Liver (tissue), 3 donors: ENCODE measurements around the gene LRRC38.

Experiments
- ATF3 ChIP-seq: IDR thresholded peaks from 2 replicates; pipeline ENCODE4 v1.6.1; 2016; ENCODE audit warnings: antibody characterized with exemption
- FOXA1 ChIP-seq: IDR thresholded peaks from 2 replicates; pipeline ENCODE4 v1.6.1; 2016; ENCODE audit warnings: antibody characterized with exemption
- JUND ChIP-seq, 2 donors: IDR thresholded peaks; 2 replicates each; pipeline ENCODE4 v1.6.1; 2016; ENCODE audit warnings: antibody characterized with exemption in 2 of 2
- MAX ChIP-seq: IDR thresholded peaks from 2 replicates; pipeline ENCODE4 v1.6.1; 2016; ENCODE audit warnings: antibody characterized with exemption
- REST ChIP-seq: IDR thresholded peaks from 2 replicates; pipeline ENCODE4 v1.6.1; 2016; ENCODE audit warnings: antibody characterized with exemption, mild to moderate bottlenecking
- SP1 ChIP-seq: IDR thresholded peaks from 2 replicates; pipeline ENCODE4 v1.6.1; 2018; ENCODE audit warnings: antibody characterized with exemption, mild to moderate bottlenecking
- TAF1 ChIP-seq: conservative IDR thresholded peaks from 2 replicates; pipeline ENCODE4 v1.6.1; 2016; ENCODE audit warnings: antibody characterized with exemption, mild to moderate bottlenecking
- TF ChIP-seq, protein P1 (sequence below): fragments of 150-350 bp; IDR thresholded peaks from 2 replicates; pipeline ENCODE4 v1.5.1; 2017; ENCODE audit warnings: improper control_type of control experiment, low read depth, low read length; ENCODE audit not compliant: missing input control
- donor health status: healthy.
- donor health status: healthy.

GRCh38 chr1:13456904-13457532, 56.8 kb downstream of the LRRC38 start:
- TF ChIP-seq, protein P1, sequence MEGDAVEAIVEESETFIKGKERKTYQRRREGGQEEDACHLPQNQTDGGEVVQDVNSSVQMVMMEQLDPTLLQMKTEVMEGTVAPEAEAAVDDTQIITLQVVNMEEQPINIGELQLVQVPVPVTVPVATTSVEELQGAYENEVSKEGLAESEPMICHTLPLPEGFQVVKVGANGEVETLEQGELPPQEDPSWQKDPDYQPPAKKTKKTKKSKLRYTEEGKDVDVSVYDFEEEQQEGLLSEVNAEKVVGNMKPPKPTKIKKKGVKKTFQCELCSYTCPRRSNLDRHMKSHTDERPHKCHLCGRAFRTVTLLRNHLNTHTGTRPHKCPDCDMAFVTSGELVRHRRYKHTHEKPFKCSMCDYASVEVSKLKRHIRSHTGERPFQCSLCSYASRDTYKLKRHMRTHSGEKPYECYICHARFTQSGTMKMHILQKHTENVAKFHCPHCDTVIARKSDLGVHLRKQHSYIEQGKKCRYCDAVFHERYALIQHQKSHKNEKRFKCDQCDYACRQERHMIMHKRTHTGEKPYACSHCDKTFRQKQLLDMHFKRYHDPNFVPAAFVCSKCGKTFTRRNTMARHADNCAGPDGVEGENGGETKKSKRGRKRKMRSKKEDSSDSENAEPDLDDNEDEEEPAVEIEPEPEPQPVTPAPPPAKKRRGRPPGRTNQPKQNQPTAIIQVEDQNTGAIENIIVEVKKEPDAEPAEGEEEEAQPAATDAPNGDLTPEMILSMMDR = no peak
- no peak for TF ChIP-seq TAF1
- TF ChIP-seq REST = no peak
- TF ChIP-seq SP1 = no peak
- no peak for TF ChIP-seq JUND (IDR thresholded peaks at IDR 0.05)
- TF ChIP-seq MAX = no peak
- TF ChIP-seq FOXA1 = no peak
- no peak for TF ChIP-seq ATF3
